DMS53 (cell line): ENCODE measurements around the gene DPYD.

Experiments used
- DNase-seq: peaks from one replicate; lab custom pipeline; 2025; lab: John Stamatoyannopoulos, UW

DPYD gene

GRCh38 chr1:97784661-97785060, 136.2 kb downstream of the DPYD start:
- DNase-seq: no peak

- no peak for DNase-seq
These were observed 137.1 kb downstream of the DPYD start for GRCh38 chr1:97783751-97784150.

- DNase-seq: no peak
These were observed 139.0 kb downstream of the DPYD start for GRCh38 chr1:97781762-97782337.

- DNase-seq: no peak
These were observed 139.9 kb downstream of the DPYD start for GRCh38 chr1:97780884-97781283.

- DNase-seq: peak; percentile 16
These were observed 142.1 kb downstream of the DPYD start for GRCh38 chr1:97778718-97779117.

GRCh38 chr1:97770376-97770775, 150.5 kb downstream of the DPYD start:
- no peak for DNase-seq

GRCh38 chr1:97767381-97767780, 153.5 kb downstream of the DPYD start:
- no peak for DNase-seq

GRCh38 chr1:97764991-97765390, 155.8 kb downstream of the DPYD start:
- no peak for DNase-seq

GRCh38 chr1:97761637-97762036, 159.2 kb downstream of the DPYD start:
- no peak for DNase-seq

- no peak for DNase-seq
These were observed 161.8 kb downstream of the DPYD start for GRCh38 chr1:97759078-97759477.

- DNase-seq: peak; percentile 32
These were observed 162.2 kb downstream of the DPYD start for GRCh38 chr1:97758541-97759057.

GRCh38 chr1:97745912-97746311, 174.9 kb downstream of the DPYD start:
- no peak for DNase-seq

- no peak for DNase-seq
These were observed 175.9 kb downstream of the DPYD start for GRCh38 chr1:97744977-97745376.

GRCh38 chr1:97743129-97743528, 177.7 kb downstream of the DPYD start:
- DNase-seq: no peak

GRCh38 chr1:97740891-97741290, 179.9 kb downstream of the DPYD start:
- no peak for DNase-seq

- DNase-seq: no peak
These were observed 181.2 kb downstream of the DPYD start for GRCh38 chr1:97739596-97740103.

GRCh38 chr1:97738270-97738669, 182.6 kb downstream of the DPYD start:
- peak; percentile 54 for DNase-seq

GRCh38 chr1:97730271-97730670, 190.6 kb downstream of the DPYD start:
- DNase-seq: no peak

GRCh38 chr1:97728436-97728835, 192.4 kb downstream of the DPYD start:
- DNase-seq: no peak

GRCh38 chr1:97727029-97727428, 193.8 kb downstream of the DPYD start:
- no peak for DNase-seq

- DNase-seq: peak; percentile 75
These were observed 194.4 kb downstream of the DPYD start for GRCh38 chr1:97726386-97726785.

GRCh38 chr1:97721221-97721620, 199.6 kb downstream of the DPYD start:
- no peak for DNase-seq

- no peak for DNase-seq
These were observed 207.9 kb downstream of the DPYD start for GRCh38 chr1:97712980-97713379.

- DNase-seq: no peak
These were observed 209.0 kb downstream of the DPYD start for GRCh38 chr1:97711858-97712257.
